GM12874 (cell line): Measurements from ENCODE around the gene HRH2.

Source experiments
- TF ChIP-seq, protein P1 (sequence below): IDR thresholded peaks from 2 replicates; pipeline ENCODE4 v1.5.1; 2011; ENCODE audit warnings: low read depth, mild to moderate bottlenecking, control low read depth, low read length, moderate library complexity; ENCODE audit not compliant: insufficient read depth

The HRH2 gene

DNA sequence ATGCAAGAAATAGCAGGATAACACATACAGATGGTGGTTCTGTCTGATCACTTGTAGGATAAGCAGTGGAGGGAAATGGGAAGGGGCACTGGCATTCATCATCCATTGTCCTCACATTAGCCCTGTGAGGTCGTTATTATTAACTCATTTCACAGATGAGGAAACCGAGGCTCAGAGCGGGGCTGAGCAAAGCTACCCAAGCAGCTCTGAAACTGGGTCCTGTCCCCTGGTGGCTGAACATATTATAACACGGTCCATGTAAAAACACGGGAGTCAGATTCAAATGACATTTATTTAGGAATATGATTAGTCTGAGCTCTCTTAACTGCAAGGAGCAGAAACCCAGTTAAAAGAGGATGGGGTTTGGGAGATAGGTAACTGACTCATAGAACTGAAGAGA lies 43.1 kb downstream of the HRH2 start:
- TF ChIP-seq, protein P1, sequence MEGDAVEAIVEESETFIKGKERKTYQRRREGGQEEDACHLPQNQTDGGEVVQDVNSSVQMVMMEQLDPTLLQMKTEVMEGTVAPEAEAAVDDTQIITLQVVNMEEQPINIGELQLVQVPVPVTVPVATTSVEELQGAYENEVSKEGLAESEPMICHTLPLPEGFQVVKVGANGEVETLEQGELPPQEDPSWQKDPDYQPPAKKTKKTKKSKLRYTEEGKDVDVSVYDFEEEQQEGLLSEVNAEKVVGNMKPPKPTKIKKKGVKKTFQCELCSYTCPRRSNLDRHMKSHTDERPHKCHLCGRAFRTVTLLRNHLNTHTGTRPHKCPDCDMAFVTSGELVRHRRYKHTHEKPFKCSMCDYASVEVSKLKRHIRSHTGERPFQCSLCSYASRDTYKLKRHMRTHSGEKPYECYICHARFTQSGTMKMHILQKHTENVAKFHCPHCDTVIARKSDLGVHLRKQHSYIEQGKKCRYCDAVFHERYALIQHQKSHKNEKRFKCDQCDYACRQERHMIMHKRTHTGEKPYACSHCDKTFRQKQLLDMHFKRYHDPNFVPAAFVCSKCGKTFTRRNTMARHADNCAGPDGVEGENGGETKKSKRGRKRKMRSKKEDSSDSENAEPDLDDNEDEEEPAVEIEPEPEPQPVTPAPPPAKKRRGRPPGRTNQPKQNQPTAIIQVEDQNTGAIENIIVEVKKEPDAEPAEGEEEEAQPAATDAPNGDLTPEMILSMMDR = peak; percentile 57; the same call in 1 of the 2 replicates

DNA sequence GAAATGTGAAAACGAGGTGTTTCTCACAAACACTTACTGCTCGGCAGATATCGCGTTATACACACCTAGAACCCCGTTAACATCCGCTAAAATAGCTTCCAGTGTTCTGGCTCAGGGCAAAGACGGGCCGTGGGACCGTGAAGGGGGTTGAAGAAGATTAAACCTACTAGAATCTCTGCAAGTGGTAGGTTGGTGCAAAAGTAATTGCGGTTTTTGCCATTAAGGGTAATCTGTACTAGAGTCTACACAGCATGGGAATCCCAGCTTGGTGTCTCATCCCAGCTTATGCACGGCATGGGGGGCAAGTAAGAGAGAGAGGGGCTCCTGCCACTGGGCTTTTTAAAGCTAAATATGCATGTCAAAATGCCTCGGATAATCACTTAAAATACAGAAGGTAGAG lies 43.9 kb downstream of the HRH2 start:
- TF ChIP-seq, protein P1 = no peak

DNA sequence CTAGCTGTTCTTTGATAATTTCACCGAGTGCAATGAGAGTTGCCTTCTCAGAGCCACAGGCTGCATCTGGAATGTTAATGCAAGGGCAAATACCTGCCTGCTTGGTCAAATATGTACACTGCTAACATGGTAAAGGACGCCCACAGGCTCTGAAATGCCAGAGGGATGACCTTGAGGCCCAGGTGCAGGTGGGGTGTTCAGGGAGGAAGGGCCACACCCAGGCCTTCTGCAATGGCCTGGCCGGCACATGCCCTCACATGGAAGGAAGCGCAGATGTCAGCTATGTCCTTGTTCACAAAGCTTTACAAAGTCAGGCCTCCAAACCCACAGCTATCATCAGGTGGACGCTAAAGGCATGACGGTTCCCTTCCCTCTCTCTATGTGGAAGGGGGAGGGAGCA lies 48.6 kb downstream of the HRH2 start:
- TF ChIP-seq, protein P1 = no peak

DNA sequence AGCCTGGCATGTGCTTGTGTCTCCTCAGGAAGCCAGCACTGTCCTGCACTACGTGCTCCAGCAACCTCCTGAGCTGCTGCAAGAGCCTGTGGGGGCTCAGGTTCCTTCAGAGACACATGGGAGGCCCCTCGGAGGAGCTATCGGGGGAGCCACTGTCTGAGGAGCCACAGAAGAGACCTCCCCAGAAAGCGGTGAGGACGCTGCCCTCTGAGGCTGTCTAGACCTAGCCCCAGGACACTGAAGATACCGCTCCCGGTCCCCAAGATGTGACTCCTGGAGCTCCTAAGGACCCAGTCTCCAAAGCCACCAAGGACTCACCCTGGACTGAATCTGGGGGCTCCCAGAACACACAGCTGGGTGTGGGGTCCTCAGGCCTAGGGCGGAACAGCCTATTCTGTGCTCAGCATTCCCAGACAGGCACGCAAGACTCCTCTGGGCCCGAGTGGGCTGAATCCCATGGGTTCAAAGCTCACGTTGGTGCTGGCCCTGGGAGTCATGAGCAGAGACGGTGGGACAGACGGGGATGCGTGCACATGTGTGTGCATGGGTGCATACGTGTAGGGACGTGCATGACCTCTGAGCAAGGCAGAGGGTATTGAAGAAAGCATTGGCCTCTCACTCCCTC lies 50.0 kb downstream of the HRH2 start:
- TF ChIP-seq, protein P1 = no peak

DNA sequence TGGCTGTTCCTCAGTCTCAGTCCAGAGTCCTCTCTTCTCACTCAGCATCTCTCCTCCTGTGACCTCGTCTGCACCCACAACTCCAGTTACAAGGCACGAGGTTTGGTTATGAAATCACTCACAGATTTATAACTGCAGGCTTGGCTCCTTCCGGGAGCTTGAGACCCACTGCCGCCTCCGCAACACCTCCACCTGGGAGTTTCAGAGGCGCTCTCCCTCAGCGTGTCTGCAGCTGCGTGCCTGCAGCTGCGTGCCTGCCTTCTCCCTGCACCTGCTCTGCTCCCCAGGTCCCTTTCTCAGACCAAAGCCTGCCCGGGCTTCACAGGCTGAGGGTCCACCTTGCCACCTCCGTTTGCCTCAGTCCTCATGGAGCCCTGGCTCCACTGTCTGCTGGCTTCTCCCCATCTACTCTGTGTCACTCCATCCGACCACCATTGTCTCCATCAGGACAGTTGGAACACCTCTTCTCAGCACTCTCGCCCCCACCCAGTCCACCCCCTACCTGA lies 51.5 kb downstream of the HRH2 start:
- TF ChIP-seq, protein P1 = no peak

DNA sequence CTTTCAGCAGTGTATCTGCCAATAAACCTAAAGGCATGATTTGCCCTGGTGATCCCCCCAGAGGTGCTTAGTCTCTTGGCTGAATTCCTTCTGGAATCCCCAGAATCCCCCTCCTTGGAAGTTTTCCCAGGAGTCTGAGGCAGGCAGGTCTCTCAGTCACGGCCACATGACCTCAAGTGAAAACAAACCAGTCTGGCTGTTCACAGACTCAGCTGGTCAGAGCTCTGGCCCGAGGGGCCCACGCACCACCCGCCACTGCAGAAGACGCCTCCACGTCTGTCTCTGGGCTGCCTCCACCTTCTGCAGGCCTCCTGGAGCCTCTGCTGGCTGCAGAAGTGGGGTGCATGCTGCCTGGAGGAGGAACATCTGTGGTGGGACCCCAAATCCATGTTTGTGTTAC lies 52.5 kb downstream of the HRH2 start:
- TF ChIP-seq, protein P1 = no peak

DNA sequence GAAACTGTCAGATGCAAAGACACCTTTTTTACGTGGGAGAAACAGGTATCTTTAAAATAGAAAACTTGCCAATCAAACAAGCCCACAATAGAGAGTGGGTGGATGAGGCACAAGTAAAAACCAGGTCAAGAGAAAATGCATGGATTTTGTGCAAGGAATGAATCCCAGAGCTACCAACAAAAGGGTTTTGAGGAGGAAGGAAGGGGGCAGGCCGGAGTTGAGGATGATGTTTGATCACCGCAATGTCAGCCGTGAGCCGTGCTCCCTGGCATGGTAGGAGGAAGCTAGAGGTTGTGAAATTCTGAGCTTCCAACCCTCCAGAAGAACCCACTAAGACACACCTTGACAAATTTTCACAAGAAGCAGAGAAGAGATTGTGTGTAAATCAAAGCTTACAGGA lies 53.2 kb downstream of the HRH2 start:
- TF ChIP-seq, protein P1 = no peak
